Measurements from ENCODE around the gene TMEM175. TPM values are rescaled to one million over a fixed set of nuclear protein-coding genes. Genes with fewer than 3 reads are reported as not detected.

TMEM175 gene
- polyA plus RNA-seq, 6 donors from 2014 or later: 18.7 to 38.8 (median 24.1) TPM

DNA sequence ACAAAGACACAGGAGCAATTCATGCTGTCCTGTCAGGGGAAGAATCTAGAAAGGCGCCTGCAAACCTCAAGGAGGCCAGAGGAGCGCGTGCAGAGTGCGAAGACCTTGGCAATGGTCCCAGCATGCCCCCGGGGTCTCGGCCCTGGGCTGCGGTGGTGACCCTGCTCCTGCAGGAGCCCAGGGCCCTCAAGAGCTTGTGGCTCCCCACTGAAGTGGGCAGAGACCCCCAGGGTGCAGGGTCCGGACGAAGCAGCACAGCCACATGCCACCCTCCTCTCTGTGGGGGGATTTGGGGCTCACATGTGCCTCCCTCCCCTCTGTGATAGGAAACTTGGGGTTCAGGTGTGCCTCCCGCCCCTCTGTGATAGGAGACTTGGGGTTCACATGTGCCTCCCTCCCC, 39.5 kb upstream of the TMEM175 start:
- Mint-ChIP-seq H3K4me1 (peaks cover 0 to 5% (median 2%) of the 10 kb centered on the region in 3 donors), H3K27me3 (no peaks in the 10 kb centered on the region), H3K36me3 (peaks cover 2 to 13% of the 10 kb centered on the region in 2 donors), H3K9me3 (peaks cover 0 to under 1% (median 0%) of the 10 kb centered on the region in 7 donors), H3K4me3 (no peak overlapping the region), H3K27ac (no peak overlapping the region)
- no peak for DNase-seq
- no peak for ATAC-seq (ENCODE audit: low read depth in 2 of 2)

DNA sequence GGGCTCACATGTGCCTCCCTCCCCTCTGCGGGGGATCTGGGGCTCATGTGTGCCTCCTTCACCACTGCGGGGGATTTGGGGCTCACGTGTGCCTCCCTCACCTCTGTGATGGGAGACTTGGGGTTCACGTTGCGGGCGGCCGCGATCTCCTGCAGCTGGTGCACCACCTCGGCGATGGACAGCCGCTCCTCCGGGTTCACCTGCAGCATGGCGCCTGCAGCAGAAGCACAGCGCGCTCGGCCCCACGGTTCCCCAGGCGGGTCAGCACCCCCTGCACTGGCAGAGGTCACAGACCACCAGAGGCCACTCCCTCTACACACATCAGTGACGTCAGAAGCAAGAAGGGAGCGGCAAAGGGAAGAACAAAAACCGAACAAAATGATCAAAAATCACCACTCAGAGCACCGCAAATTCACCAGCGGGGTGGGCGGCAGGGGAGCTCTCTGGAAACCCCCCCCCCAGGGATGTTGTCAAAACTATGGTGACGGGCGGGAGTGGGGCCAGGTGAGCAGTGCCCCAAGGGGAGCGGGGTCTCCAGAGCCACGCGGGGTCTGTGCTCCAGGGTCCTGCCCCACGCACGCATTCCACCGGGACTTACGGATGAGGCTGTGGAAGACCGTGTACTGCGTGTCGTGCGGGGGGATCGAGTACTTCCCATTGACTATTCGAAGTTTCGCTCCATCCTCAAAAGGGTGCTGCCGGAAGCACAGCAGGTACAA, 38.8 kb upstream of the TMEM175 start:
- ATAC-seq (ENCODE audit: low read depth in 2 of 2): no peak
- peak overlapping the region in 2 of 6 donors; percentile 11 to 64 for H3K27ac Mint-ChIP-seq
- peaks cover 0 to 4% (median 0%) of the 10 kb centered on the region in 3 donors for H3K4me1 Mint-ChIP-seq
- peaks cover 0 to 10% of the 10 kb centered on the region in 2 donors for H3K36me3 Mint-ChIP-seq
- no peak for DNase-seq
- H3K27me3 Mint-ChIP-seq: no peaks in the 10 kb centered on the region
- no peak overlapping the region for H3K4me3 Mint-ChIP-seq
- H3K9me3 Mint-ChIP-seq: no peaks in the 10 kb centered on the region

- DNase-seq (no peak), ATAC-seq (ENCODE audit: low read depth in 2 of 2) (no peak)
- Mint-ChIP-seq H3K4me1 (peaks cover 0 to 6% (median 4%) of the 10 kb centered on the region in 3 donors), H3K9me3 (no peaks in the 10 kb centered on the region), H3K27ac (peak overlapping the region in 1 of 6 donors; percentile 64), H3K4me3 (no peak overlapping the region), H3K36me3 (peaks cover 0 to 12% of the 10 kb centered on the region in 2 donors), H3K27me3 (no peaks in the 10 kb centered on the region)
These were observed 38.1 kb upstream of the TMEM175 start for GRCh38 chr4:893995-894705.

GRCh38 chr4:895596-895995, 36.7 kb upstream of the TMEM175 start:
- DNase-seq (no peak), ATAC-seq (ENCODE audit: low read depth in 2 of 2) (no peak)
- Mint-ChIP-seq H3K27ac (no peak overlapping the region), H3K4me3 (no peak overlapping the region), H3K4me1 (peaks cover 2 to 16% (median 15%) of the 10 kb centered on the region in 3 donors), H3K36me3 (peaks cover 0 to 21% of the 10 kb centered on the region in 2 donors), H3K9me3 (no peaks in the 10 kb centered on the region), H3K27me3 (no peaks in the 10 kb centered on the region)

GRCh38 chr4:896216-896615, 36.0 kb upstream of the TMEM175 start:
- Mint-ChIP-seq H3K27me3 (no peaks in the 10 kb centered on the region), H3K27ac (no peak overlapping the region), H3K36me3 (peaks cover 0 to 21% of the 10 kb centered on the region in 2 donors), H3K9me3 (no peaks in the 10 kb centered on the region), H3K4me3 (no peak overlapping the region), H3K4me1 (peaks cover 2 to 21% (median 17%) of the 10 kb centered on the region in 3 donors)
- ATAC-seq (ENCODE audit: low read depth in 2 of 2): peak in 1 of 2 donors; percentile 38
- no peak for DNase-seq

GRCh38 chr4:896630-897029, 35.6 kb upstream of the TMEM175 start:
- Mint-ChIP-seq H3K9me3 (no peaks in the 10 kb centered on the region), H3K27ac (peak overlapping the region in 3 of 6 donors; percentile 34 to 73 (median 49)), H3K4me3 (peak overlapping the region in 1 of 8 donors; percentile 62), H3K36me3 (peaks cover 0 to 21% of the 10 kb centered on the region in 2 donors), H3K27me3 (no peaks in the 10 kb centered on the region), H3K4me1 (peaks cover 2 to 21% (median 17%) of the 10 kb centered on the region in 3 donors)
- ATAC-seq (ENCODE audit: low read depth in 2 of 2): no peak
- DNase-seq: no peak

- ATAC-seq (ENCODE audit: low read depth in 2 of 2) (no peak), DNase-seq (no peak)
- Mint-ChIP-seq H3K36me3 (peaks cover 6 to 21% of the 10 kb centered on the region in 2 donors), H3K27ac (no peak overlapping the region), H3K4me1 (peaks cover 2 to 25% (median 19%) of the 10 kb centered on the region in 3 donors), H3K9me3 (no peaks in the 10 kb centered on the region), H3K4me3 (no peak overlapping the region), H3K27me3 (no peaks in the 10 kb centered on the region)
These were observed 34.1 kb upstream of the TMEM175 start for GRCh38 chr4:898123-898522.

DNA sequence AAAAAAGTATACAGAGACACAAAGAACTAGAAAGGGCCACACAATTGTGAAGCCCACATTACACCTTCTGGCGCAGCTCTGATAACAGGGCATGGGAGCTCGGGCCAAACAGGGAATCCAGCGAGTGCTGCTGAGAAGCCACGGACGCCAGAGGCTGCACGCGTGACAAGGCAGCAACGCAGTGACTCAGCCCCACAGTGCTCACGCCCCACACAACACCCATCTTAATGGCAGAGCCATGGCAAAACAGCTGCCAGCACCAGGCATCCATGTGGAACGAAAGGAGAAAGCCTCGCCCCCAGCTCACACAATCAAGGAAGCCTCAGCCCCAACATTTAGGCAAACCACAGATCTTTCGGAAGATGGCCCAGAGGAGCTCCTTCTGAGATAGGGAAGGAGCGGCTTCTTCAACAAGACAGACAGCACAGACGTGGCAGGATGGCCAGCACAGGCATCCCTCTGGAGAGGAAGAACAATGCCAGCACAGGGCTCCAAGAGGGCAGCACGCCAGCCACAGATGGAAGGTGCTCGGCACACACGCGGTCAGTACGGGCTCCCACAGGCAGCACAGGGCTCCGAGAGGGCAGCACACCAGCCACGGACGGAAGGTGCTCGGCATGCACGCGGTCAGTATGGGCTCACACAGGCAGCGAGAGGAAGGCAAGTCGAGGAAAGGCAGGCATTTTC, 33.2 kb upstream of the TMEM175 start:
- H3K36me3 Mint-ChIP-seq: peaks cover 6 to 21% of the 10 kb centered on the region in 2 donors
- H3K4me3 Mint-ChIP-seq: no peak overlapping the region
- H3K4me1 Mint-ChIP-seq: peaks cover 2 to 26% (median 20%) of the 10 kb centered on the region in 3 donors
- no peaks in the 10 kb centered on the region for H3K9me3 Mint-ChIP-seq
- no peaks in the 10 kb centered on the region for H3K27me3 Mint-ChIP-seq
- DNase-seq: no peak
- H3K27ac Mint-ChIP-seq: peak overlapping the region in 2 of 6 donors; percentile 30 to 51
- no peak for ATAC-seq (ENCODE audit: low read depth in 2 of 2)

DNA sequence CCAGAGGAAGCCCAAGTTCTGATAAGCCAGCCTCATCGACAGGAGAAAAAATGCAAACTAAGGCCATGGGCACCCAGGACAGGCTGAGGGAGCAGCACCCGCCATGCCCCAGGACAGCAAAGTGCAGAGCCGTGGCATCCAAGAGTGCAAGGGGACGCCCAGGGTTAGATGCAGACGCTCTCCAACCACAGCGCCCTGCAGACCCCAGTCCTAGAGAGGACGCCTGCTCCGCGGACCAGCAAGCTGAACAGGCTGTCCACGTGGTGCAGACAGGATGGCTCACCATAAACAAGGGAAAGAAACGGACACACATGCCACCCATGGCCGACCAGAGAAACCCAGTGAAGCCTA, 32.7 kb upstream of the TMEM175 start:
- Mint-ChIP-seq H3K27ac (peak overlapping the region in 2 of 6 donors; percentile 30 to 70), H3K36me3 (peaks cover 6 to 21% of the 10 kb centered on the region in 2 donors), H3K9me3 (no peaks in the 10 kb centered on the region), H3K27me3 (no peaks in the 10 kb centered on the region), H3K4me1 (peaks cover 2 to 26% (median 20%) of the 10 kb centered on the region in 3 donors), H3K4me3 (no peak overlapping the region)
- no peak for DNase-seq
- no peak for ATAC-seq (ENCODE audit: low read depth in 2 of 2)

DNA sequence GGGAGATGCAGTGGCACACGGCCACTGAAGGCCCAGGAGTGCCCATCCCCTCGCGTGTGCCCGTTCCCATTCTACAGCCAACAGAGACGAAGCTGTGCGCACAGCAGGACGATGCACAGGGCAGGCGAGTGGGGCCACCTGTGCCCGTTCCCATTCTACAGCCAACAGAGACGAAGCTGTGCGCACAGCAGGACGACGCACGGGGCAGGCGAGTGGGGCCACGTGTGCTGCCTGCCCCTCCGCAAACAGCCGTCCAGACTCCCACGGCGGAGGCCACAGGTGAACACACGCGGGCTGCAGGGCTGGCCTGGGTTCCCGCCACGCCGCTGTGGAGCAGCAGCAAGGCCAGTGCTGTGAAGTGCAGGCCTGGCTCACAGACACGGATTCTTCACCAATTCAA, 32.2 kb upstream of the TMEM175 start:
- ATAC-seq (ENCODE audit: low read depth in 2 of 2) (no peak), DNase-seq (no peak)
- no peaks in the 10 kb centered on the region for H3K27me3 Mint-ChIP-seq
- peaks cover 6 to 21% of the 10 kb centered on the region in 2 donors for H3K36me3 Mint-ChIP-seq
- no peaks in the 10 kb centered on the region for H3K9me3 Mint-ChIP-seq
- peaks cover 2 to 26% (median 20%) of the 10 kb centered on the region in 3 donors for H3K4me1 Mint-ChIP-seq
- H3K27ac Mint-ChIP-seq: no peak overlapping the region
- peak overlapping the region in 1 of 8 donors; percentile 29 for H3K4me3 Mint-ChIP-seq

GRCh38 chr4:900721-901120, 31.5 kb upstream of the TMEM175 start:
- H3K27me3 Mint-ChIP-seq: no peaks in the 10 kb centered on the region
- H3K9me3 Mint-ChIP-seq: no peaks in the 10 kb centered on the region
- ATAC-seq (ENCODE audit: low read depth in 2 of 2) (no peak), DNase-seq (no peak)
- H3K36me3 Mint-ChIP-seq: peaks cover 6 to 21% of the 10 kb centered on the region in 2 donors
- H3K27ac Mint-ChIP-seq: peak overlapping the region in 1 of 6 donors; percentile 66
- H3K4me3 Mint-ChIP-seq: peak overlapping the region in 2 of 8 donors; percentile 3 to 80
- H3K4me1 Mint-ChIP-seq: peaks cover 2 to 26% (median 20%) of the 10 kb centered on the region in 3 donors

- peak overlapping the region in 1 of 6 donors; percentile 78 for H3K27ac Mint-ChIP-seq
- no peaks in the 10 kb centered on the region for H3K27me3 Mint-ChIP-seq
- no peaks in the 10 kb centered on the region for H3K9me3 Mint-ChIP-seq
- peaks cover 6 to 21% of the 10 kb centered on the region in 2 donors for H3K36me3 Mint-ChIP-seq
- peaks cover 2 to 26% (median 20%) of the 10 kb centered on the region in 3 donors for H3K4me1 Mint-ChIP-seq
- no peak overlapping the region for H3K4me3 Mint-ChIP-seq
- ATAC-seq (ENCODE audit: low read depth in 2 of 2) (no peak), DNase-seq (no peak)
These were observed 30.9 kb upstream of the TMEM175 start for GRCh38 chr4:901192-901910.
